HG03064 (cell line): ENCODE data around the gene HNMT.
"Not testable (repeated sequence)": the region's sequence is repeated elsewhere in the genome, so short reads cannot be mapped to it uniquely, and the experiment has no call there.

Source experiments
- ATAC-seq: cut with Tn5 transposase; IDR thresholded peaks from one replicate; pipeline ENCODE4 v1.9.1; 2021; ENCODE audit warnings: low read depth; ENCODE audit not compliant: unreplicated experiment

HNMT gene

DNA sequence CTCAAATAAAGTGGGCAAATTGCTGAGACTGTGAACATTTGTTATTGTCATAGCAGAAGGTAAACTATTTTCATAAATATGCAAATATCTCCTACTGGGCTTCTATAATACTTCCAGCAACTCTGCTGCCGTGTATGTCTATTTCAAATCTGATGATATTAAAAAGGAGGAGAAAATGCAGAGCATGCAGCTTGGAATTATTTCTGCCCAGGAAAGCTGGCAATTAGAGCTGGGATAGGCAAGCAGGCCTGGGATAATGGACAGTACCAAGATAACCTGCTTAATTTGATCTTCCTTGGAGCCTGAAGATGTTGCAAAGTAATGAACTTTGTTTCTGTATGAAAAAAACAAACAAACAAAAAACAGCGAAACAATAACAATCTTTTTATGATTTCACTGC, 72.8 kb downstream of the HNMT start:
- no peak for ATAC-seq

DNA sequence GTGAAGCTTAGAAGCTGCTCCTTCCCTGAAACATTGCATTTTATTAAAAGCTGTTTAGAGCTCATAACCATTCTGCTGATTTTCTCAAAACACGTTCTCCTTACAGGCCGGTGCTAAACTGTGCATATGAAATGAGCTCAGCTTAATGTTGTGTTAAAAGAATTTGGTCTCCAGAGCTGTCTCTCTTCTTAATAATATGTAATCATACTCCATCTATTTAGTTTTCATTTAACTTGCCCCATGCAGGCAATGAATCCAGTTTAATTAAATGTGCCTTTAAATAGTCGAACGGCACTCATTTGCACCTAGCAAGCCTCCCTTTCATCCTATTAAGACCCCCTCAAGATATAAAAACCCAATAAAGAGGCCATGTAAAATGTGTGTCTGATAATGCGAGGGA, 76.3 kb downstream of the HNMT start:
- ATAC-seq: no peak

- no peak for ATAC-seq
Observed at GRCh38 chr2:138042311-138042710, 78.0 kb downstream of the HNMT start.

- ATAC-seq: not testable (repeated sequence)
Observed at GRCh38 chr2:138043588-138043987, 79.3 kb downstream of the HNMT start.

DNA sequence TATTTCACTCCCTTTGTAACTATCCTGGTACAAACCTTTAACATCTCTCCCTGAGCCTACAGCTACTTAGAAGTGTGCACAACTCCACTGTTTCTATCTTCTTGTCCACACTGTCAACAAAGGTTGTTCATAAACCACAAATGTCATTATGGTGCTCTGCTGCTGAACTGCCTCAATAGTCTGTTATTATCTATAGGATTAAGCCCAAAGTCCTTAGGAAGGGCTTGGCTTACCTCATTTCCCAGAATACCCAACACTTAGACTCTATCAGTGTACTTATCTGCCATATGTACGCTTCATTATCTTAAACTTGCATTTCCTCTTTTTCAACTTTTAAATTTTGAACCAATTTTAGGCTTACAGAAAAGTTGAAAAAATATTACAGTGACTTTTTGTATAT, 94.2 kb downstream of the HNMT start:
- no peak for ATAC-seq

- no peak for ATAC-seq
Observed at GRCh38 chr2:138059487-138060300, 95.4 kb downstream of the HNMT start.

DNA sequence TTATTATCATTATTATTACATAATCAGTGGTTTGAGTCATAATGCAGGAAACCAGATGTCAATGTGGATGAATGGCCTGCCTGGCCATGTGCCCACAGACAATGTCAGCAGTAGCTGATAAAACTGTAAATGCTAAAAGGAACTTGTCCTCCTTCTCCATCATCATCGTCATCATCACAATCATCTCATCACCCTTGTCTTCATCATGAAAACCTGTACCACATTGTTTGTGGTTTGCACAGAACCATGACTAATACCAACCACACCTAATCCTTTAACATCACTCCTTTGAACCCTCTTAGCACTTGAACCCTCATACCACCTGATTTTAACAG, 96.0 kb downstream of the HNMT start:
- ATAC-seq: no peak

DNA sequence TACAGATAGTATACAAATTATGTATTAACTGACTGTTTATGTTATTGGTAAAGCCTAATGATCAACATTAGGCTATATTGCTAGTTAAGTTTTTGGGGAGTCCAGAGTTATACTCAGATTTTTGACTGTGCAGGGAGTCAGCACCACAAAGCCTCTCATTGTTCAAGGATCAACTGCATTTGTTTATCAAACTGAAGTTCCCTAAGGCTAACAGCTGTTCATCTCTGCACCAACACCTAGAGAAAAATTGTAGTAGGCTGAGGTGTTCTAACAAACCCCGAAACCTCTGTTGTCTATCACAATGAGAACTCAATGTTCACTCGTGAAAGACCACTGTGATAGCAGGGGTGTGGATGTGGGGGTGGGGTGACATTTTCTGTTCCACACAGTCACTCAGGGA, 97.7 kb downstream of the HNMT start:
- ATAC-seq: no peak

- ATAC-seq: no peak
Observed at GRCh38 chr2:138063181-138063580, 98.9 kb downstream of the HNMT start.
